Activated CD4-positive, alpha-beta T cell treated with anti-CD3 and anti-CD28 coated beads, Interleukin-10, Interleukin-2, amounts not matched to agents 100 ng/mL and 50 ng/mL, durations not matched to agents 16 hours and 8 hours (primary cell): ENCODE results near the gene DGAT2.
"Not testable (repeated sequence)": the region's sequence is repeated elsewhere in the genome, so short reads cannot be mapped to it uniquely, and the experiment has no call there.

Source experiments
- DNase-seq: peaks from one replicate; pipeline ENCODE4 v3.0.0-alpha.2; 2020

The DGAT2 gene, protein sequence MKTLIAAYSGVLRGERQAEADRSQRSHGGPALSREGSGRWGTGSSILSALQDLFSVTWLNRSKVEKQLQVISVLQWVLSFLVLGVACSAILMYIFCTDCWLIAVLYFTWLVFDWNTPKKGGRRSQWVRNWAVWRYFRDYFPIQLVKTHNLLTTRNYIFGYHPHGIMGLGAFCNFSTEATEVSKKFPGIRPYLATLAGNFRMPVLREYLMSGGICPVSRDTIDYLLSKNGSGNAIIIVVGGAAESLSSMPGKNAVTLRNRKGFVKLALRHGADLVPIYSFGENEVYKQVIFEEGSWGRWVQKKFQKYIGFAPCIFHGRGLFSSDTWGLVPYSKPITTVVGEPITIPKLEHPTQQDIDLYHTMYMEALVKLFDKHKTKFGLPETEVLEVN

DNA sequence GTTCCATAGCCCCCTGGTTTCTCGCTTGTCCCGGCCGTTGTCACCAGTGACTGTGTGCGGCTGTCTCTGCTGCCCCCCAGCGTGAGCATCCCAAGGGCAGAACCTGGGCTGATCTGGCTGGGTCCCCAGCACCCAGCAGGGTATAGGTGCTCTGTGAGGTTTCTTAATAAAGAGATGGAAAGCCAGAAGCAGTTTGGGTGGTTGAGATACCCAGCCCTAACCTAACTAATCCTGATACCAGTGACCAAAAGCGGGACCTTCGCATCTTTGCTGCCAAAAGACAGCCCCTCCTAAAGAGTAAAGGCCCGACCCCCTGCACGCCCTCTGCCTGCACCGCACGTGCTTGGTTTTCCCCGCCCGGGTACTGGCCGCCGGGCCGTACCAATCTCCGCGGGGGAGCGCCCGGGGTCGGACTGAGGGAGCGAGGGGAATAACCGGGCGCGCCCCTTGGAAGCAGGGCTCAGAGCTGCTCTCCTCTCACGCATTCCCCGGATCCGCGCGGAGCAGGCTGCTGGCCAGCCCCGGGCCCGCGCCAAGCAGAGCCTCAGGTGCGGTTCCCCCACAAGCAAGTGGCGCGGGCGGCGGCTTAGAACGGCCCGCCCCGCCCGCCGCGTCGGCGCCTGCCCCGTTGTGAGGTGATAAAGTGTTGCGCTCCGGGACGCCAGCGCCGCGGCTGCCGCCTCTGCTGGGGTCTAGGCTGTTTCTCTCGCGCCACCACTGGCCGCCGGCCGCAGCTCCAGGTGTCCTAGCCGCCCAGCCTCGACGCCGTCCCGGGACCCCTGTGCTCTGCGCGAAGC, at the start of gene DGAT2:
TSS of gene DGAT2 (plus strand) at position 667 of the 797 bp plus-strand sequence. CDS start 214 bp downstream, outside the sequence.
- peak; percentile 81 for DNase-seq

DNA sequence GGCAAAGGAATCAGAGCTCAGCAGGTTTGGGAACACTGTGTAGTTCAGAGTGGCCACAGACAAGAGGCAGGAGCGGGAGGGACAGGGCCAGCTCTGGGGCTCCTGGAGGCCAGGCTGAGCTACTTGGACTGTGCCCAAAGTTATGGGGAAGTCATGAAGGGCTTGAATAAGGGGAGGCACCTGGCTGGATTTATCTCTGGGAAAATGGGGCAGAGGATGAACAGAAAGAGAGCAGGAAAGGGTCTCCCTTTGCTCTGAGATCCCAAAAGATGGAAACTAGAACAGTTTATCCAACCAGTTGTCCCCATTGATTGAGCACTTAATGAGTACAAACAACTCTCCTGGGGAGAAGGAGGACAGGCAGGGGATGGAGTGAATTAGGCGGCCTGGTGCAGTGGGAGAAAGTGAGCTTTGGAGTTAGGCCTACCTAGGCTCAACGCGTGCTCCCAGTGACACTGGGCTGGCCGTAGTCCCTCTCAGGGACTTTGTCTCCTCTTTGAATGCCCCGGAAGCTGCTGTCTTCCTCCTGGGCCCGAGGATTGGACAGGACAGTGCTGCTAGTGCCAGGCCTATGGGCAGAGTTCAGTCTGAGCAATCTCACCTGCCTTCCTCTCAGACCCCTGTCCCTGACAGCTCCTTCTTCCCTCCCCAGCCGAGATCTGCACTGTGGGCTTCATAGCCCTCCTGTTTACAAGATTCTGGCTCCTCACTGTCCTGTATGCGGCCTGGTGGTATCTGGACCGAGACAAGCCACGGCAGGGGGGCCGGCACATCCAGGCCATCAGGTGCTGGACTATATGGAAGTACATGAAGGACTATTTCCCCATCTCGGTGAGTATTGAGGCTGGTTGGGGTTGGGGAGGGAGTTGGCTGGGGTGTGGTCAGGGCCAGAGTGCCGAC, 49.0 kb upstream of the DGAT2 start:
- DNase-seq: no peak

DNA sequence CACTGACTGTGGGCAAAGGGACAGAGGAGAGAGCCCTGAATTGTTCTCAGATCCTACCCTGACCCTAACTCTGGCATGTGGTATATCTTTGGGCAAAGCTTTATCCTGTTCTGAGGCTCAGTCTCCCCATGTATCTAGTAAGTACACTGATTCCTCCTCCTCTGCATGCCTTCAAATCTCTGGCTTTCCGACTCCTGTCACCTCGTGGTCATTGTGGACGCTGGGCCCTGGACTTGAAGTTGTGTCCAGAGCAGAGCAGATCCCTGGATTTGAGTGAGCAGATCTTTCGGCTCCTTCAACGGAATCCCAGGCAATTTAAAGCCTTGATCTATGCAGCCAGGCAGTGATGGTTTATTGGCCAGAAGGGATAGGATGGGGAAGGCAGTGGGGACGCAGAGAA, 47.9 kb upstream of the DGAT2 start:
- no peak for DNase-seq

GRCh38 chr11:75721852-75722668, 46.5 kb upstream of the DGAT2 start:
- no peak for DNase-seq

GRCh38 chr11:75722669-75723042, 45.9 kb upstream of the DGAT2 start:
- no peak for DNase-seq

GRCh38 chr11:75725547-75726320, 42.8 kb upstream of the DGAT2 start:
- DNase-seq: no peak

GRCh38 chr11:75728992-75729391, 39.6 kb upstream of the DGAT2 start:
- DNase-seq: no peak

DNA sequence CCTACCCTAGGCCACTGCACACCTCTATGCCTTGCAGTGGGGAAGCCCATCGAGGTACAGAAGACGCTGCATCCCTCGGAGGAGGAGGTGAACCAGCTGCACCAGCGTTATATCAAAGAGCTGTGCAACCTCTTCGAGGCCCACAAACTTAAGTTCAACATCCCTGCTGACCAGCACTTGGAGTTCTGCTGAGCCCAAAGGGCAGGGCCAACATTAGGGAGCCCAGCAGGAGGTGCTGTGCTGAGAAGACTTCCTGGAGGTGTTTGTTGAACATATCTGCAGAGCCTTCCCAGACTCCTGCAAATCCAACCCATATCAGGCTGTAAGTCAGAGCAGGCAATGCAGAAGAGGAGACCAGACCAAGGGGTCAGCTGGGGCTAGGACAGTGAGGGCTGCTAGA, 37.5 kb upstream of the DGAT2 start:
- DNase-seq: no peak

DNA sequence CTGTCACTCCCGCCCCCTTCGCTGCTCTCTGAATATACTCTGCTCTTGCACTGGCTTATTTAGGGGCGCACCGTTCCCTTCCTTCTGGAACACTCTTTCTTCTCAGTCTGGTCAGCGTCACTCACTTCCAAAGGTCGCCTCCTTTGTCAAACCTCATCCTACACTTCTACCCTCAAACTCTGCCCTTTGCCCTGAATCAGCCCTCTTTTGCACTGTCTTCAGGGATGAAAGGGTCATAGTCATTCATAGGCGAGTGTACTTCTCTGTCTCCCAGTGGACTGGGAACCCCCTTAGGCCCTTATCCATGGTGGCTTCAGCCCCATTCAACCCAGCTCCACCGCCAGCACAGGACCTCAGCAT, 35.5 kb upstream of the DGAT2 start:
- DNase-seq: no peak

- DNase-seq: peak; percentile 36
These were observed 35.0 kb upstream of the DGAT2 start for GRCh38 chr11:75733431-75734107.

DNA sequence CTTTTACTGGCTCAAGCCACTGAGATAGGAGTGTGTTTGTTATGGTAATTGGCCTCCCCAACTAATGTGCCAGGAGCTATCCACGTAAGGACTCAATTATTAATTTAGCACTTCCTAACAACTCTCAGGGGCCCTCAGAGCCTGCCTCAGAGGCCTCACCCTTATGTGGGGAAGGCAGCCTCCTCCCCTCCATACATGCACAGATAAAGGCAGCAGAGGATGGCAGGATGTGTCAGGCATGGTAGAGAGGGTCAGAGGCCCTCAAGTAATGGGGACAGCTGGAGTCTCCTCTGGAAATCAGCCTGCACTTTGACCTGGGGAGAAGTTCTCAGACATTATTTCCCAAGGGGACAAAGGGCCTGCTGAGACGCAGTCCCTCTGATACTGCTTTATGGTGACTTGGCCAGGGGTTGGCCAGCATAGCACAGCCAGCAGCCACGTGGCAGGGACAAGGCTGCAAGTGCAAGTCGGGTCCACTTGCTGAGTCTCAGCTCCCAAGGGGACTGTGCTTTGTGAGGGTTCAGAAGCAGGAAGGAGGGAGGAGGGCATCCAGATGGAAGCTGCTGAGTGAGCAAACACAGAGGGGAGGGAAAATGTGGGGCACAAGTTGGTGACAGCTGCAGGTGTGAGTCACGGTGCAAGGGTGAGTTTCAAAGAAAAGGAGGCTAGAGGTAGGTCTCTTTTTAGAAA, 33.9 kb upstream of the DGAT2 start:
- no peak for DNase-seq

- DNase-seq: no peak
These were observed 33.3 kb upstream of the DGAT2 start for GRCh38 chr11:75735181-75735845.

- no peak for DNase-seq
These were observed 31.3 kb upstream of the DGAT2 start for GRCh38 chr11:75737314-75737713.

DNA sequence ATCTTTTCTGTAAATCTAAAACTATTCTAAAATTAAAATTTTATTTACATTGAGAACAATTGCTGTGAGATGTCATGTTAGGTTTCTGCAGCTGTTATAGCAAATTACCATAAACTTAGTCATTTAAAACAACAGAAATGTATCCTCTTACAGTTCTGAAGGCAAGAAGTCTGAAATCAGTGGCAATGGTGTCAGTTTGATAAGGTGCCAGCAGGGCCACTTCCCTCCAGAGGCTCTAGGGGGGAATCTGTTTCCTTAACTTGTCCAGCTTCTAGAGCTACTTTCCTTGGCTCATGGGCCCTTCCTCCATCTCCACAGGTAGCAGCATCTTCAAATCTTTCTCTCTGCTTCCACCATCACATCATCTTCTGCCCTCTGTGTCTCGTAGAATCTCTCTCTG, 27.9 kb upstream of the DGAT2 start:
- no peak for DNase-seq

- not testable (repeated sequence) for DNase-seq
These were observed 25.4 kb upstream of the DGAT2 start for GRCh38 chr11:75743159-75743558.

DNA sequence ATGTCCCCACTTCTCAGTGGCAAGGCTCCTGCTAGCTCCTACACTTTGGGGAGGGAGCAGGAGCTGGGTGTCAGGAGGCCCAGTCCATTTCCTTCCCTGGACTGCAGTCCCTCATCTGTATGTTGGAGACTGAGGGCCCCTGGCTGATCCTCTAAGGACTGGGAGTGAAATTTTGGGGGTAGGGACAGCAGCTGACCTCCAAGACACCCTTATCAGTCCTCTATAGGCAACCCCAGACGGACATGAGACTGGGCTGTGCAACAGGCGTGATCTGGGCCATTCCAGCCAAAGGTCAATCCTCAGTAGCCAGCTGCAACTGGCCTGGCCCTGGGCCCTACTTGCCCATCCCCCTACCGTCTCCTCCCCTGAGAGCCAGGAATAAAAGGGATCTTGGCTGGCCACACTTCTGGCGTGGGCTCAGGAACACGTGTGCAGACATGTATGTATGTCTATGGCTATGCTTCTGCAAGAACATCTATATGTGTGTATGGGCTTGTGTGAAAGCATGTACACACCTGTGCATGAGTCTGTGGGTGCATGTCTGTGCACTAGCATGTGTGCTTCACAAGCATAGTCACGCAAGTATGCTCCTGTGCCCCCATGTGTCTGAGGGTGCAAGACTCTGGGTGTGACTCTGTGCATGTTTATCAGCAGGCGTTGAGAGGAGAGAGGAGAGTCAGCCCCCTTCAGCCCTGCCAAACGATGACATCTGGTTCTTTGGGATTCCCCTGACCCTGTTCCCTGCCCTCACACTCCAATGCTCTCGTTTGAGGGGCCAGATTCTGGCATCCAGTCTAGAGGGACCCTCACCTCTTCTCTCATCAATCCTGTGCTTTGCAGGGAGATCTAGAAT, 24.6 kb upstream of the DGAT2 start:
- DNase-seq: no peak

DNA sequence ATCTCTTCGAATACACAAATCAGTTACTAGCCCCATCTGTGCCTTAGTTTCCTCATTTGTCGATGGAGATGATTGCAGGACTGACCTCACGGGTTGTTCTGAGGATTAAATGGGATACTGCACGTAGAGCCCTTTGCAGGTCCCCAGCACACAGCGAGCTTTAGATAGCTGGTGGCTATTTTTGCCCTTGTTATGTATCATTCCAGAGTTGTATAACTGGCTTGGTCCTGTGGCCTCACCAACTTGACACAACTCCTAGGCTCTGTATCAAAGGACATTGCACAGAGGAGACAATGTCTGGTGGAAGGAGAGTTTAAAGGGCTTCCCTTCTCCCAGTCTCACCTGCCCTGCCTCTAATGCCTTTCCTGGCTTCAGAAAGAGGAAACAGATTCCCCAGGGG, 22.8 kb upstream of the DGAT2 start:
- no peak for DNase-seq

GRCh38 chr11:75748729-75749273, 19.8 kb upstream of the DGAT2 start:
- not testable (repeated sequence) for DNase-seq
